H1 (cell line): Measurements from ENCODE around the gene SERPINE2. TPM values are rescaled to one million over a fixed set of nuclear protein-coding genes. Genes with fewer than 3 reads are reported as not detected.

Source experiments
- CTCF ChIA-PET: fragments of 300-600 bp; sonication (Branson Sonifier 250); formaldehyde crosslinking; loops from one replicate; lab custom pipeline; 2021; ENCODE audit not compliant: partially characterized antibody; lab: Charles Lee
- POLR2A ChIA-PET: fragments of 300-600 bp; sonication (Branson Sonifier 250); formaldehyde crosslinking; loops from one replicate; lab custom pipeline; 2021; ENCODE audit warnings: inconsistent platforms; ENCODE audit not compliant: partially characterized antibody; lab: Charles Lee
- DNase-seq, 2 experiments: peaks; one replicate each; pipeline versions ENCODE4 v3.0.0 to v3.0.0-alpha.2; 2010 to 2022; ENCODE audit warnings: low spot score in 2 of 2, low read depth in 1 of 2, mixed read lengths in 1 of 2
- FAIRE-seq: peaks from 2 replicates; lab custom pipeline; 2011; peaks lifted over from hg19 to GRCh38; lab: Jason Lieb, UNC
- H2AFZ ChIP-seq: 2 replicates; pipeline ENCODE4 v1.8.1; 2012; ENCODE audit warnings: low read length, inconsistent platforms
- H2AK5ac ChIP-seq: 2 replicates; pipeline ENCODE4 v1.6.1; 2013; ENCODE audit warnings: low read depth, low read length
- H2BK120ac ChIP-seq: replicated peaks from 2 replicates; pipeline ENCODE3; 2013; ENCODE audit warnings: low read depth, low read length, inconsistent platforms
- H2BK12ac ChIP-seq: 2 replicates; pipeline ENCODE4 v1.6.1; 2013; ENCODE audit warnings: low read depth, low read length
- H2BK15ac ChIP-seq: 2 replicates; pipeline ENCODE4 v1.6.1; 2013; ENCODE audit warnings: low read length
- H2BK20ac ChIP-seq: 2 replicates; pipeline ENCODE4 v1.6.1; 2013; ENCODE audit warnings: low read length
- H2BK5ac ChIP-seq: 2 replicates; pipeline ENCODE4 v1.6.1; 2013; ENCODE audit warnings: low read depth, low read length
- H3K14ac ChIP-seq: 2 replicates; pipeline ENCODE4 v1.6.1; 2013; ENCODE audit warnings: inconsistent platforms; ENCODE audit not compliant: insufficient read length
- H3K18ac ChIP-seq: 2 replicates; pipeline ENCODE4 v1.6.1; 2013; ENCODE audit warnings: low read length; ENCODE audit errors: extremely low read depth
- H3K23ac ChIP-seq: 2 replicates; pipeline ENCODE4 v1.6.1; 2013; ENCODE audit warnings: inconsistent platforms; ENCODE audit not compliant: insufficient read length
- H3K23me2 ChIP-seq: 2 replicates; pipeline ENCODE4 v1.6.1; 2013; ENCODE audit warnings: low read depth, low read length
- H3K27ac ChIP-seq: 2 replicates; pipeline ENCODE4 v1.6.1; 2011; ENCODE audit warnings: low read depth, low read length, inconsistent platforms
- H3K27me3 ChIP-seq, 4 experiments: replicated peaks in 1 of 4; 1 replicate in 1 of 4; 2 replicates in 3 of 4; pipeline versions ENCODE4 v1.6.1 to v1.8.1; 2011 to 2013; ENCODE audit warnings: low read length in 3 of 4, mild to moderate bottlenecking in 3 of 4, inconsistent platforms in 2 of 4, mixed read lengths in 2 of 4, moderate library complexity in 1 of 4; ENCODE audit not compliant: control insufficient read depth in 3 of 4, insufficient read depth in 3 of 4; ENCODE audit errors: extremely low read depth in 1 of 4
- H3K36me3 ChIP-seq, 4 experiments: 2 replicates each; pipeline versions ENCODE4 v1.6.1 to v1.8.1; 2011 to 2013; ENCODE audit warnings: mild to moderate bottlenecking in 4 of 4, low read length in 3 of 4, moderate library complexity in 2 of 4, control low read depth in 1 of 4, inconsistent platforms in 1 of 4; ENCODE audit not compliant: insufficient read depth in 4 of 4, control insufficient read depth in 2 of 4
- H3K4ac ChIP-seq: replicated peaks from 2 replicates; pipeline ENCODE3; 2013; ENCODE audit warnings: low read length, low read depth, mixed read lengths, inconsistent platforms; ENCODE audit not compliant: insufficient read length
- H3K4me1 ChIP-seq, 4 experiments: replicated peaks in 1 of 4; 1 replicate in 1 of 4; 2 replicates in 3 of 4; pipeline versions ENCODE4 v1.6.1 to v1.8.1; 2011 to 2013; ENCODE audit warnings: low read length in 3 of 4, inconsistent platforms in 2 of 4, mixed read lengths in 1 of 4; ENCODE audit not compliant: insufficient read depth in 4 of 4, control insufficient read depth in 3 of 4
- H3K4me2 ChIP-seq, 2 experiments: 2 replicates each; pipeline versions ENCODE4 v1.6.1 to v1.8.1; 2011 to 2013; ENCODE audit warnings: low read depth in 2 of 2, low read length in 2 of 2, control low read depth in 1 of 2, inconsistent platforms in 1 of 2, mild to moderate bottlenecking in 1 of 2; ENCODE audit not compliant: insufficient read depth in 1 of 2
- H3K4me3 ChIP-seq, 4 experiments: fragments of 200-600, 300-600 bp in 1 of 4; sonication (generic), shearing (Covaris generic), sonication (Bioruptor Twin) in 1 of 4; 2 replicates each; pipeline versions ENCODE4 v1.5.1 to v1.8.1; 2011 to 2016; ENCODE audit warnings: low read length in 4 of 4, low read depth in 3 of 4, control low read depth in 2 of 4, inconsistent platforms in 2 of 4, mild to moderate bottlenecking in 2 of 4, mixed read lengths in 1 of 4, moderate library complexity in 1 of 4; ENCODE audit not compliant: insufficient read depth in 2 of 4; ENCODE audit errors: extremely low read depth in 1 of 4
- H3K56ac ChIP-seq: replicated peaks from 2 replicates; pipeline ENCODE3; 2013; ENCODE audit warnings: low read depth, mild to moderate bottlenecking, mixed read lengths, low read length, inconsistent platforms; ENCODE audit not compliant: insufficient read length
- H3K79me1 ChIP-seq: 2 replicates; pipeline ENCODE4 v1.6.1; 2013; ENCODE audit warnings: low read depth, low read length, control low read depth
- H3K79me2 ChIP-seq, 2 experiments: 2 replicates each; pipeline versions ENCODE4 v1.6.1 to v1.8.1; 2012 to 2013; ENCODE audit warnings: low read length in 2 of 2, mild to moderate bottlenecking in 2 of 2, inconsistent platforms in 1 of 2; ENCODE audit not compliant: insufficient read depth in 2 of 2, control insufficient read depth in 1 of 2
- H3K9ac ChIP-seq, 4 experiments: replicated peaks in 1 of 4; 1 replicate in 1 of 4; 2 replicates in 3 of 4; pipeline versions ENCODE4 v1.6.1 to v1.8.1; 2011 to 2013; ENCODE audit warnings: low read depth in 3 of 4, low read length in 3 of 4, control low read depth in 2 of 4, mild to moderate bottlenecking in 2 of 4, moderate library complexity in 2 of 4, inconsistent platforms in 1 of 4; ENCODE audit errors: extremely low read depth in 1 of 4
- H3K9me3 ChIP-seq, 2 experiments: 2 replicates each; pipeline versions ENCODE4 v1.6.1 to v1.8.1; 2012 to 2013; ENCODE audit warnings: mild to moderate bottlenecking in 2 of 2, moderate library complexity in 2 of 2, control low read depth in 1 of 2, inconsistent platforms in 1 of 2, low read depth in 1 of 2, low read length in 1 of 2, mixed read lengths in 1 of 2; ENCODE audit not compliant: insufficient read depth in 2 of 2
- H4K20me1 ChIP-seq, 2 experiments: replicated peaks in 1 of 2; 2 replicates each; pipeline versions ENCODE3 to v1.8.1; 2011 to 2013; ENCODE audit warnings: inconsistent platforms in 2 of 2, low read length in 2 of 2, mild to moderate bottlenecking in 1 of 2; ENCODE audit not compliant: insufficient read depth in 2 of 2, control insufficient read depth in 1 of 2
- H4K5ac ChIP-seq: 2 replicates; pipeline ENCODE4 v1.6.1; 2013; ENCODE audit warnings: low read length, low read depth, mixed read lengths, inconsistent platforms; ENCODE audit not compliant: insufficient read length
- H4K8ac ChIP-seq: 2 replicates; pipeline ENCODE4 v1.8.0; 2013; ENCODE audit warnings: mild to moderate bottlenecking, moderate library complexity, low read length, inconsistent platforms; ENCODE audit not compliant: insufficient read depth; ENCODE audit errors: extremely low read depth
- H4K91ac ChIP-seq: replicated peaks from 2 replicates; pipeline ENCODE3; 2013; ENCODE audit warnings: low read length, mixed read lengths, inconsistent platforms; ENCODE audit not compliant: insufficient read length
- GTF2F1 ChIP-seq: IDR thresholded peaks from 2 replicates; pipeline ENCODE4 v1.6.1; 2012; ENCODE audit warnings: low read depth, low read length, improper control_type of control experiment, borderline replicate concordance
- HDAC2 ChIP-seq, 2 experiments: fragments of 300-600 bp in 1 of 2; sonication (generic) in 1 of 2; IDR thresholded peaks; 2 replicates each; pipeline ENCODE4 v1.6.1; 2011 to 2012; ENCODE audit warnings: low read depth in 2 of 2, low read length in 2 of 2, mild to moderate bottlenecking in 2 of 2, moderate library complexity in 2 of 2, borderline replicate concordance in 1 of 2, inconsistent platforms in 1 of 2
- WGBS, 2 experiments: shearing (Covaris generic) in 1 of 2; methylation state at CpG; one replicate each; pipeline versions ENCODE4 v1.1.6 to v1.1.7; 2013 to 2015; ENCODE audit warnings: low lambda C conversion rate in 2 of 2, mixed read lengths in 2 of 2, inconsistent platforms in 1 of 2, low coverage in 1 of 2, missing lambda C conversion rate in 1 of 2; ENCODE audit not compliant: insufficient replicate concordance in 2 of 2, insufficient coverage in 1 of 2, insufficient read length in 1 of 2; ENCODE audit errors: extremely low coverage in 1 of 2, missing lambda C conversion rate in 1 of 2; 5-methylcytosine and 5-hydroxymethylcytosine counted together
- polyA plus RNA-seq, 7 experiments: library from polyadenylated mRNA; depleted of rRNA in 3 of 7; stranded (reverse) in 5 of 7; unstranded in 2 of 7; fragments of >200 nt in 5 of 7; fragments of 200-250 nt in 2 of 7; gene quantifications; 1 replicate in 5 of 7; 2 replicates in 1 of 7; 4 replicates in 1 of 7; pipeline versions ENCODE4 v1.2.1 to v1.2.3, GENCODE V29; 2011 to 2013; ENCODE audit warnings: missing spikeins in 2 of 7, mixed read lengths in 2 of 7
- total RNA-seq: library from RNA; stranded (reverse); fragmentation: NEBNext Ultra II Directional; extraction: Animal tissue kit (Norgen Biotek cat#: 25700); gene quantifications from 2 replicates; pipeline ENCODE4 v1.2.1, GENCODE V29; 2021

SERPINE2 gene
- total and polyA plus RNA-seq, 2 of the 8 experiments (the other 6 are each of a cell fraction or from before 2014, with no cell fraction given), result 26.2 to 76.0 TPM

DNA sequence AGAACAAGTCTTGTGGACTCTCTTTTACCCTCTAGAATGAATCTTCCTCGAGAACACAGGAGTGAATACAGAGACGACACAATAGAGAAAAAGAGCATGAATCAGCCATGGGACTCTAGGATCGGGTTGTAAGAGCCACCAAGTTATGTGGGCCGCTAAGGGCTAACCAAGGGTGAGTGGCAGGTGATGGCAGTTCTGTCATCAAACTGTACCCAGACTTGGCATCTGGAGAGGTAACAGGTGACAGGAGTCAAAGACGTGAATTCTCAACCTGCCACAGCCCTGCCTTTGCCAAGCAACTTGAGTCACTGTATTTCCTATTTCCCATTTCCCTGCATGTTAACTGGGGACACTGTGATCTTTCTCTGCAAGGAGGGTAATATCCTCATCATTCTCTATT is 11.2 kb downstream of the SERPINE2 start:
- H2BK15ac ChIP-seq, result no peak overlapping the region
- no peak overlapping the region for H2BK120ac ChIP-seq
- no peak overlapping the region for H2BK12ac ChIP-seq
- H4K5ac ChIP-seq, result no peak overlapping the region
- peaks cover 0 to 28% of the 10 kb centered on the region in 2 experiments; a peak in 1 of 4 replicates for H3K79me2 ChIP-seq
- H2AFZ ChIP-seq, result no peak overlapping the region
- no peaks in the 10 kb centered on the region; the same call in 1 of the 2 replicates for H3K79me1 ChIP-seq
- no peak overlapping the region for H3K4me3 ChIP-seq
- no peaks in the 10 kb centered on the region for H3K9me3 ChIP-seq
- H4K91ac ChIP-seq, result no peak overlapping the region
- no peak overlapping the region for H3K18ac ChIP-seq
- FAIRE-seq (no peak), DNase-seq (no peak)
- no peak overlapping the region for H3K56ac ChIP-seq
- no peak overlapping the region for H3K14ac ChIP-seq
- CTCF ChIA-PET, result interaction anchor here (1.9 to 3.1 kb wide), 3 partner anchors 9 to 35 kb away, joined by 9 to 13 read pairs (median 12); no protein-coding TSS in a partner anchor
- no peak overlapping the region for H3K9ac ChIP-seq
- H3K23ac ChIP-seq, result no peak overlapping the region
- H2AK5ac ChIP-seq, result no peak overlapping the region
- H2BK20ac ChIP-seq, result no peak overlapping the region
- no peak overlapping the region; a peak in 1 of 4 replicates for H3K4me2 ChIP-seq
- H3K23me2 ChIP-seq, result no peaks in the 10 kb centered on the region
- 98% methylated on average over 5 of the region's 5 CpGs; no CpG with 5 or more reads in 1 of the 2 experiments for WGBS, 2 experiments
- POLR2A ChIA-PET, result interaction anchor here (1.1 to 1.2 kb wide), 2 partner anchors 14 to 18 kb away, joined by 4 to 5 read pairs; no protein-coding TSS in a partner anchor
- peaks cover 0 to 5% (median 2%) of the 10 kb centered on the region in 4 experiments; a peak in 2 of 7 replicates for H3K27me3 ChIP-seq
- H4K8ac ChIP-seq, result no peak overlapping the region; the same call in 1 of the 2 replicates
- H3K27ac ChIP-seq, result no peak overlapping the region
- peaks cover 5 to 34% (median 27%) of the 10 kb centered on the region in 4 experiments for H3K4me1 ChIP-seq
- H3K4ac ChIP-seq, result no peak overlapping the region
- H3K36me3 ChIP-seq, result peaks cover 0 to 7% (median 2%) of the 10 kb centered on the region in 4 experiments; a peak in 2 of 8 replicates
- peaks cover 2 to 15% of the 10 kb centered on the region in 2 experiments for H4K20me1 ChIP-seq
- no peak overlapping the region for H2BK5ac ChIP-seq
- TF ChIP-seq GTF2F1, result no peak
- TF ChIP-seq HDAC2 (IDR thresholded peaks at IDR 0.05; ENCODE audit: borderline replicate concordance in 1 of 2, low read depth in 2 of 2, low read length in 2 of 2), result no peak
